Karpas-422 (cell line): Measurements from ENCODE around the gene TMC6. TPM values are rescaled to one million over a fixed set of nuclear protein-coding genes. Genes with fewer than 3 reads are reported as not detected.

Source experiments
- DNase-seq: peaks from one replicate; pipeline ENCODE4 v3.0.0-alpha.2; 2015
- H2AFZ ChIP-seq: fragments of 200-600 bp; sonication (generic); 2 replicates; pipeline ENCODE4 v1.6.1; 2014; ENCODE audit warnings: antibody characterized with exemption, low read length, mixed read lengths
- H3K27ac ChIP-seq: fragments of 200-600 bp; sonication (generic); 2 replicates; pipeline ENCODE4 v1.5.1; 2014; ENCODE audit warnings: mild to moderate bottlenecking, low read length, moderate library complexity
- H3K27me3 ChIP-seq: fragments of 200-600 bp; sonication (generic); 2 replicates; pipeline ENCODE4 v1.6.1; 2014; ENCODE audit warnings: low read length, mixed read lengths
- H3K36me3 ChIP-seq: fragments of 200-600 bp; sonication (generic); 2 replicates; pipeline ENCODE4 v1.6.1; 2014; ENCODE audit warnings: low read length, mixed read lengths; ENCODE audit not compliant: insufficient read depth
- H3K4me1 ChIP-seq: fragments of 200-600 bp; sonication (generic); 2 replicates; pipeline ENCODE4 v1.6.1; 2014; ENCODE audit warnings: mild to moderate bottlenecking, low read length, mixed read lengths
- H3K4me2 ChIP-seq: fragments of 200-600 bp; sonication (generic); 2 replicates; pipeline ENCODE4 v1.6.1; 2014; ENCODE audit warnings: low read length, low read depth, mild to moderate bottlenecking; ENCODE audit not compliant: poor library complexity, severe bottlenecking
- H3K4me3 ChIP-seq: fragments of 200-600 bp; sonication (generic); 2 replicates; pipeline ENCODE4 v1.5.1; 2014; ENCODE audit warnings: mild to moderate bottlenecking, antibody characterized with exemption, low read length, mixed read lengths
- H3K79me2 ChIP-seq: fragments of 200-600 bp; sonication (generic); 2 replicates; pipeline ENCODE4 v1.6.1; 2014; ENCODE audit warnings: mild to moderate bottlenecking, low read length, mixed read lengths
- H3K9ac ChIP-seq: fragments of 200-600 bp; sonication (generic); 2 replicates; pipeline ENCODE4 v1.6.0; 2014; ENCODE audit warnings: low read length
- H3K9me2 ChIP-seq: fragments of 200-600 bp; sonication (generic), shearing (Covaris generic); replicated peaks from 2 replicates; pipeline ENCODE4 v1.6.0; 2014; ENCODE audit warnings: mild to moderate bottlenecking, low read length, moderate library complexity; ENCODE audit not compliant: insufficient read depth
- H3K9me3 ChIP-seq: fragments of 300-700, 200-600 bp; sonication (generic); 2 replicates; pipeline ENCODE4 v1.6.1; 2014; ENCODE audit warnings: low read length, mixed read lengths
- H4K20me1 ChIP-seq: fragments of 200-600 bp; sonication (generic); 2 replicates; pipeline ENCODE4 v1.6.1; 2014; ENCODE audit warnings: mild to moderate bottlenecking, antibody characterized with exemption, low read length, low read depth; ENCODE audit not compliant: insufficient read depth
- total RNA-seq: library from RNA; depleted of rRNA; stranded (reverse); fragments of >200 nt; shearing (Covaris generic); gene quantifications from 2 replicates; pipeline ENCODE4 v1.2.3, GENCODE V29; 2014; ENCODE audit warnings: low replicate concordance

Gene TMC6
- total RNA-seq, 1 experiment from 2014 or later, result 70.7 TPM

DNA sequence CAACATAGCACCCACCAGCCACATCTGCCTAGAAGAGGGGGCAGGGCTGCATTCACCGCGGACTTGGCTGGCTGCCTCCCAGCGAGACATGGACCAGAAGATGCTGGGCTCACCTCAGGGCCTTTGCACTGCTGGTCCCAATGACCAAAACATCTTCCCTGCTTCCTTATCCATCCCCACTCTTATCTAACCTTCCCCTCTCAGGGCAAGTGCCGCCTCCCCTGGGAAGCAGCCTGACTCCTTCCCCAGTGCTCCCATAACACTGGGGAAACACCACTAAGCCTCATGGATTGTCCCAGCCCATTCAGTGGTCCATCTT, 5.7 kb downstream of the TMC6 start:
- peak overlapping the region; percentile 96; the same call in 1 of the 2 replicates for H3K9ac ChIP-seq
- H3K4me2 ChIP-seq, result no peak overlapping the region
- DNase-seq, result no peak

GRCh38 chr17:78122216-78122930, 6.2 kb downstream of the TMC6 start:
- peaks cover 15% of the 10 kb centered on the region for H3K36me3 ChIP-seq
- H3K9ac ChIP-seq, result no peak overlapping the region
- no peaks in the 10 kb centered on the region for H3K9me3 ChIP-seq
- no peaks in the 10 kb centered on the region for H3K9me2 ChIP-seq
- H4K20me1 ChIP-seq, result peaks cover 6% of the 10 kb centered on the region; the same call in 1 of the 2 replicates
- no peak overlapping the region for H2AFZ ChIP-seq
- peaks cover 42% of the 10 kb centered on the region for H3K4me1 ChIP-seq
- H3K4me2 ChIP-seq, result no peak overlapping the region
- no peak overlapping the region for H3K27ac ChIP-seq
- H3K79me2 ChIP-seq, result peaks cover 38% of the 10 kb centered on the region
- no peaks in the 10 kb centered on the region for H3K27me3 ChIP-seq
- no peak overlapping the region for H3K4me3 ChIP-seq
- DNase-seq, result no peak

More for the DNA sequence above, 5.7 kb downstream of the TMC6 start:
- Histone ChIP-seq H3K9me3 (no peaks in the 10 kb centered on the region), H2AFZ (no peak overlapping the region), H4K20me1 (peaks cover 6% of the 10 kb centered on the region; the same call in 1 of the 2 replicates), H3K27ac (peak overlapping the region; percentile 92; the same call in 1 of the 2 replicates), H3K4me1 (peaks cover 47% of the 10 kb centered on the region), H3K27me3 (no peaks in the 10 kb centered on the region), H3K36me3 (peaks cover 15% of the 10 kb centered on the region), H3K79me2 (peaks cover 43% of the 10 kb centered on the region), H3K4me3 (no peak overlapping the region), H3K9me2 (no peaks in the 10 kb centered on the region)

- Histone ChIP-seq H3K27ac (no peak overlapping the region), H3K36me3 (peaks cover 15% of the 10 kb centered on the region), H3K4me1 (peaks cover 37% of the 10 kb centered on the region), H3K4me3 (no peak overlapping the region), H4K20me1 (peaks cover 6% of the 10 kb centered on the region; the same call in 1 of the 2 replicates), H3K4me2 (no peak overlapping the region), H3K9me3 (no peaks in the 10 kb centered on the region), H3K27me3 (no peaks in the 10 kb centered on the region), H2AFZ (no peak overlapping the region), H3K9ac (no peak overlapping the region), H3K79me2 (peaks cover 32% of the 10 kb centered on the region), H3K9me2 (no peaks in the 10 kb centered on the region)
- no peak for DNase-seq
These were observed 6.7 kb downstream of the TMC6 start for GRCh38 chr17:78121801-78122215.

- Histone ChIP-seq H3K4me3 (no peak overlapping the region), H3K9me2 (no peaks in the 10 kb centered on the region), H3K27ac (no peak overlapping the region), H3K27me3 (no peaks in the 10 kb centered on the region), H3K79me2 (peaks cover 26% of the 10 kb centered on the region), H3K9me3 (no peaks in the 10 kb centered on the region), H3K36me3 (peaks cover 15% of the 10 kb centered on the region), H3K9ac (no peak overlapping the region), H4K20me1 (peaks cover 6% of the 10 kb centered on the region; the same call in 1 of the 2 replicates), H2AFZ (no peak overlapping the region), H3K4me1 (peaks cover 32% of the 10 kb centered on the region), H3K4me2 (no peak overlapping the region)
- DNase-seq, result no peak
These were observed 7.4 kb downstream of the TMC6 start for GRCh38 chr17:78120971-78121800.

DNA sequence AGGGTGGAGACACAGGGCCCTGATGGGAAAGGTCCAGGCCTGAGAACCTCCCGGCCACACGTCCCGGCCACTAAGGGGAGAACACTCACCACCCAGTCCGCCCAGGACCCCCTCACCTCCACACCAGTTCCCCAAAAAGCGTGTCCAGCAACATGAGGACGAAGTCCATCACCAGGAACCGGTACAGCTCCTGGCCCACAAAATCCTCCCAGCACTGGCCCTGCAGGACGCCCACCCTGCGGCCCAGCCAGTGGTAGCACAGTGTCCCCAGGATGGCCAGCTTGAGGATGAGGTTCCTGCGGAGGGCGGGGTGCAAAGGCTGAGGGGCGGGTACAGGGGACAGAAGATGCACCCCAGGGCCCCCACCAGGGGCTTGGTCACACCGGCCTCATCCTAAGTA, 8.0 kb downstream of the TMC6 start:
- peaks cover 6% of the 10 kb centered on the region; the same call in 1 of the 2 replicates for H4K20me1 ChIP-seq
- no peak for DNase-seq
- H3K9me3 ChIP-seq, result no peaks in the 10 kb centered on the region
- H3K27ac ChIP-seq, result no peak overlapping the region
- no peaks in the 10 kb centered on the region for H3K9me2 ChIP-seq
- H3K27me3 ChIP-seq, result no peaks in the 10 kb centered on the region
- peaks cover 15% of the 10 kb centered on the region for H3K36me3 ChIP-seq
- H2AFZ ChIP-seq, result no peak overlapping the region
- H3K4me1 ChIP-seq, result peaks cover 25% of the 10 kb centered on the region
- no peak overlapping the region for H3K4me3 ChIP-seq
- no peak overlapping the region for H3K4me2 ChIP-seq
- H3K9ac ChIP-seq, result no peak overlapping the region
- peaks cover 19% of the 10 kb centered on the region for H3K79me2 ChIP-seq

GRCh38 chr17:78118801-78119241, 9.7 kb downstream of the TMC6 start:
- H3K4me1 ChIP-seq, result peaks cover 8% of the 10 kb centered on the region
- H4K20me1 ChIP-seq, result peaks cover 8% of the 10 kb centered on the region; the same call in 1 of the 2 replicates
- H3K36me3 ChIP-seq, result peaks cover 13% of the 10 kb centered on the region
- H3K27me3 ChIP-seq, result no peaks in the 10 kb centered on the region
- H2AFZ ChIP-seq, result no peak overlapping the region
- no peak overlapping the region for H3K4me3 ChIP-seq
- no peaks in the 10 kb centered on the region for H3K9me3 ChIP-seq
- DNase-seq, result no peak
- H3K79me2 ChIP-seq, result peaks cover 13% of the 10 kb centered on the region
- no peak overlapping the region for H3K27ac ChIP-seq
- H3K9me2 ChIP-seq, result no peaks in the 10 kb centered on the region
- no peak overlapping the region for H3K9ac ChIP-seq
- H3K4me2 ChIP-seq, result no peak overlapping the region

DNA sequence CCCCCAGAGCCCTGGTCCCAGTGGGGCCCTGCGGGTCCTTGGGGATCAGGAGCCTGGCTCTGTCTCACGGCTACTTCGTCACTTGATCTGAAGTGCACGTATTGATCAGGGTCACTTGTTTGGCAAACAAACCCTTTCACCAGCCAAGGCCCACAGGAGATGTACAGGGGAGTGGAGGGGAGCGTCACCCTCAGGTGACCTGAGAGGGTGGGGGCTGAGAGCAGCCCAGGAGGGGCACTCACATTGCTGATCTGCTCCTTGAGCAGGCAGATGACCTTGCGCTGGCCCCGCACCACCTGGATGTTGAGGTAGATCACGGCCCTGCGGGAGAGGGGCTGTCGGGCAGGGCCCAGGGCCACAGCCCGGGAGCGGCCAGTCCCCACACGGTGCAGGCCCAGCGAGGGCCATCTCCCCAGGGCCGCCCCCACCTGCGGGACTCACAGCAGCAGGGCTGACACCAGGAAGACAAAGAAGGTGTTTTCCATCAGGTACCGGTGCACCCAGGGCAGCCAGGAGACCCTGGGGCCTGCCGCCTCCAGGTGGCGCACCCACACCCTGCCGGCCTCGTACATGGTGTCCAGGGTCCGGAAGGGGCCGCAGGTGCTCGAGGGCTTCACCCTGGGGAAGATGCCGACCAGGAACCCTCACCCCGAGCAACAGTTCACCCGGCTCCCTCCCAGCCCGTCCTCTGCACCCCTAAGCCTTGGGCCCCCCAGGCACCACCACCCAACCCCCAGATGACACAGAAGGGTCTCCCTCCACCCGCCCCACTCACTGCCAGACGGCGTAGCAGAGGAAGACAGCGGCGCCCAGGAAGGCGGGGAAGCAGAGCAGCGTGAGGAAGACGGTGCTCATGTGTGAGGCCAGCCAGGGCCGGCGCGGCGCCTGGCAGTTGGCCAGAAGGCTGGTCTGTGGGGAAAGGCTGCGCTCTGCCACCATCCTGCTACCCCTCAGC, 11.3 kb downstream of the TMC6 start:
- Histone ChIP-seq H3K36me3 (peaks cover 5% of the 10 kb centered on the region), H3K27me3 (no peaks in the 10 kb centered on the region), H3K9me2 (no peaks in the 10 kb centered on the region), H4K20me1 (peaks cover 6% of the 10 kb centered on the region; the same call in 1 of the 2 replicates), H3K9ac (no peak overlapping the region), H3K4me3 (no peak overlapping the region), H3K4me2 (no peak overlapping the region), H2AFZ (no peak overlapping the region), H3K9me3 (no peaks in the 10 kb centered on the region), H3K79me2 (0 out of 2 replicates have a peak, but pooled peaks cover 2% of the 10 kb centered on the region), H3K27ac (no peak overlapping the region), H3K4me1 (peaks cover 8% of the 10 kb centered on the region)
- DNase-seq, result no peak
